Measurements from ENCODE around the gene VWF. TPM values are rescaled to one million over a fixed set of nuclear protein-coding genes. Genes with fewer than 3 reads are reported as not detected.

VWF gene
- total and polyA plus RNA-seq, 2 donors, result 61.8 to 97.0 TPM

DNA sequence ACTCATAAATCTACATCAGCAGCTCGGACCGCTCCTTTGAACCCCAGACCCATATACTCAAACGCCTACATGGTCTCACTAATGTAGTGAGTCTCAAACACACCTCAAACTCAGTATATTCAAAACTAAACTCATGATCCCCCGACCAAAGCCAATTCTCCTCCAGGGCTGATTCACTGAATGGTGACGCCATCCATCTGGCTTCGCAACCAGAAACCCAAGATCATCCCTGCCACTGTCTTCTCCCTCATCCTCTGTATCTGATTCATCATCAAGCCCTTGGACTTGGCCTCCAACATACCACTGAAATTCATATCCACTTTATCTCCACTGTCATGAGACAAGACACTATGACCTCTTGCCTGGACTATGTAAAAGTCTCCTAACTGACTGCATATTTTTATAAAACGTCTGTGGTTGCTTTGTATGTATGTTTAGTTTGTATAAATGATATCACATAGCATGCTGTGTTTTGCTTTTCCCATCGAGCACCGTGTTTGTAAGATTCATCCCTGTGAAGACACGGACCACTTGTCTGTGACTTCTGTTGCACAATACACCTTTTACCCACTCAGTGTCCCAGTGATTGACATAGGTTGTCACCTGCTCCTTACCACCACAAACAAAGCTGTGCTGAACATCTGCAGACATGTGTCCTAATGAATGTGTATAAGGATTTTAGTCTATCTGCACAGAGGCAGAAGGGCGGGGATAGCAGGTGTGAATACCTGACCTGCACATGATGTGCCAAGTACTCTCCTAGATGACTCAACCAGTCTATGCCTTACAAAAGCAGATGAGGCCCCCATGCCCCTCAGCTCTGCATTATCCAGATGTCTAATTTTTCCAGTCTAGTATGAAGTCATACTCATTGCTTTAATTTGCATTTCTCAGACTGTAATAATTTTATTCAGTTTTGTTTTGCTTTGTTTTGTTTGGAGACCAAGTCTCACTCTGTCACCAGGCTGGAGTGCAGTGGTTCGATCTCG lies 76.9 kb downstream of the VWF start:
- H3K36me3 ChIP-seq (ENCODE audit: insufficient read depth), result no peaks in the 10 kb centered on the region
- no peak for DNase-seq (ENCODE audit: extremely low spot score)
- WGBS, result 67% methylated on average over 13 of the region's 13 CpGs

GRCh38 chr12:6046511-6047180 lies 77.8 kb downstream of the VWF start:
- no peak overlapping the region for H3K4me3 ChIP-seq (ENCODE audit: low read depth, low read length)
- H3K27ac ChIP-seq (ENCODE audit: low read depth), result no peak overlapping the region
- no peaks in the 10 kb centered on the region for H3K36me3 ChIP-seq (ENCODE audit: insufficient read depth)
- no peaks in the 10 kb centered on the region for H3K4me1 ChIP-seq (ENCODE audit: insufficient read depth)
- DNase-seq (ENCODE audit: extremely low spot score), result no peak
- WGBS, result 95% methylated on average over 17 of the region's 17 CpGs

More for the DNA sequence above, 76.9 kb downstream of the VWF start:
- H3K4me3 ChIP-seq (ENCODE audit: low read depth, low read length), result no peak overlapping the region
- H3K4me1 ChIP-seq (ENCODE audit: insufficient read depth), result no peaks in the 10 kb centered on the region
- H3K27ac ChIP-seq (ENCODE audit: low read depth), result no peak overlapping the region

DNA sequence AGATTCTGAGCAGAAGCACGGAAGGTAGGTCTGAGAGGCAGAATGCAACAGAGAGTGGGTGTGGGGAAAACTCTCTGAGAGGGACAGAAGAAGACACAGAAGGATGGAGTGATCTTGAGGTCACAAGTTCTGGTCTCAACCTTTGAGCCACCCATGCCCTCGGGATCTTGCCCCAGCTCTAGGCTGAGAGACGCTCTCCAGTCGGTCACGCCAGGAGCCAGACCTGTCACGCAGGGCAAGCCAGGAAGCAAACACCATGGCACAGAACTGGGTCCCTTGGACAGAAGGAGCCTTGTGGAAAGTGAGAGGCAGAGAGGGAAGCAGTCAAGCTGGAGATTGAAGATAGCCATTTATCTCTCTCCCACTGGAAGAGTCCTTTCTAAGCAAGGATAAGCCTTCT lies 79.0 kb downstream of the VWF start:
- H3K4me1 ChIP-seq (ENCODE audit: insufficient read depth), result no peaks in the 10 kb centered on the region
- no peak for DNase-seq (ENCODE audit: extremely low spot score)
- WGBS, result 96% methylated on average over 6 of the region's 6 CpGs

GRCh38 chr12:6044082-6044481 lies 80.4 kb downstream of the VWF start:
- no peaks in the 10 kb centered on the region for H3K36me3 ChIP-seq (ENCODE audit: insufficient read depth)
- no peak for DNase-seq (ENCODE audit: extremely low spot score)
- no peaks in the 10 kb centered on the region for H3K4me1 ChIP-seq (ENCODE audit: insufficient read depth)
- H3K27ac ChIP-seq (ENCODE audit: low read depth), result no peak overlapping the region
- WGBS, result 82% methylated on average over 8 of the region's 8 CpGs
- no peak overlapping the region for H3K4me3 ChIP-seq (ENCODE audit: low read depth, low read length)

More for the DNA sequence above, 79.0 kb downstream of the VWF start:
- Histone ChIP-seq H3K4me3 (ENCODE audit: low read depth, low read length) (no peak overlapping the region), H3K36me3 (ENCODE audit: insufficient read depth) (no peaks in the 10 kb centered on the region), H3K27ac (ENCODE audit: low read depth) (no peak overlapping the region)

- no peak overlapping the region for H3K4me3 ChIP-seq (ENCODE audit: low read depth, low read length)
- 95% methylated on average over 16 of the region's 16 CpGs for WGBS
- no peak for DNase-seq (ENCODE audit: extremely low spot score)
- no peaks in the 10 kb centered on the region for H3K36me3 ChIP-seq (ENCODE audit: insufficient read depth)
- H3K4me1 ChIP-seq (ENCODE audit: insufficient read depth), result no peaks in the 10 kb centered on the region
- H3K27ac ChIP-seq (ENCODE audit: low read depth), result no peak overlapping the region
These were observed 82.0 kb downstream of the VWF start for GRCh38 chr12:6042446-6042845.

DNA sequence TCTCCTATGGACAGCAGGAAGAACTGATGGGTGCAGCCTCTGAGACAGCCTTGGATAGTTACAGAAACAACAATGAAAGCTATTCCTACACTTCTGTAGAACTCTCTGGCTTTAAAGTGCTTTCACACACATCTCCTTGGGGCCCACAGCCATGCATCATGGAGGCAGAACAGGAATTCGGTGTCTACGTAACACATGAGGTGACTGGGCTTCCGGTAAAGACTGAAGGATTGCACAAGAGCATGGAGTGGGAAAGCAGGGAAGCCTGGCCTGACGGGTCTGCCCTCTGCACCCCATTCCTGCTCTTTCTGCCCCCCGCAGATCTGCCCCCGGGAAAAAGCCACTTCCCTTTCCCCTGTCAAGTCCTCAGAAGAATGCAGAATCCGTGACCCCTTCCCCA lies 82.6 kb downstream of the VWF start:
- WGBS, result 80% methylated on average over 7 of the region's 7 CpGs
- Histone ChIP-seq H3K27ac (ENCODE audit: low read depth) (no peak overlapping the region), H3K4me1 (ENCODE audit: insufficient read depth) (no peaks in the 10 kb centered on the region), H3K36me3 (ENCODE audit: insufficient read depth) (no peaks in the 10 kb centered on the region), H3K4me3 (ENCODE audit: low read depth, low read length) (no peak overlapping the region)
- no peak for DNase-seq (ENCODE audit: extremely low spot score)

DNA sequence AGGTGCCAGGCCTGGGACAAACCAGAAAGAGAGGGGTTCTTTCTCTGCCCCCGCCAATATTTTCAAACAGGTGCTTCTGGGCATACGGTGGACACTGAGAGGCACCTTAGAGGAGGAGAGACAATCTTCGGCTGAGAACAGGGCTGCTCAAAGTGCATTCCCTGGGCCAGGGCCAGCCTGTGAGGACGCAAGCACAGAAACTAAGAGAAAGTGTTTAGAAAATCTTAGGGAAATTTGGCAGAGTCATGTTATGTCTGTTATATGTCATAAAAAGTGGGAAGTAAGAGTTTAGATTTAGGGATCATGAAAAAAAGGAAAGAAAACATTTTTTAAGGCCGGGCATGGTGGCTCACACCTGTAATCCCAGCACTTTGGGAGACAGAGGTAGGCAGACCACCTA lies 83.7 kb downstream of the VWF start:
- no peak overlapping the region for H3K4me3 ChIP-seq (ENCODE audit: low read depth, low read length)
- no peaks in the 10 kb centered on the region for H3K36me3 ChIP-seq (ENCODE audit: insufficient read depth)
- DNase-seq (ENCODE audit: extremely low spot score), result no peak
- WGBS, result 46% methylated on average over 5 of the region's 5 CpGs
- H3K4me1 ChIP-seq (ENCODE audit: insufficient read depth), result no peaks in the 10 kb centered on the region
- H3K27ac ChIP-seq (ENCODE audit: low read depth), result no peak overlapping the region

DNA sequence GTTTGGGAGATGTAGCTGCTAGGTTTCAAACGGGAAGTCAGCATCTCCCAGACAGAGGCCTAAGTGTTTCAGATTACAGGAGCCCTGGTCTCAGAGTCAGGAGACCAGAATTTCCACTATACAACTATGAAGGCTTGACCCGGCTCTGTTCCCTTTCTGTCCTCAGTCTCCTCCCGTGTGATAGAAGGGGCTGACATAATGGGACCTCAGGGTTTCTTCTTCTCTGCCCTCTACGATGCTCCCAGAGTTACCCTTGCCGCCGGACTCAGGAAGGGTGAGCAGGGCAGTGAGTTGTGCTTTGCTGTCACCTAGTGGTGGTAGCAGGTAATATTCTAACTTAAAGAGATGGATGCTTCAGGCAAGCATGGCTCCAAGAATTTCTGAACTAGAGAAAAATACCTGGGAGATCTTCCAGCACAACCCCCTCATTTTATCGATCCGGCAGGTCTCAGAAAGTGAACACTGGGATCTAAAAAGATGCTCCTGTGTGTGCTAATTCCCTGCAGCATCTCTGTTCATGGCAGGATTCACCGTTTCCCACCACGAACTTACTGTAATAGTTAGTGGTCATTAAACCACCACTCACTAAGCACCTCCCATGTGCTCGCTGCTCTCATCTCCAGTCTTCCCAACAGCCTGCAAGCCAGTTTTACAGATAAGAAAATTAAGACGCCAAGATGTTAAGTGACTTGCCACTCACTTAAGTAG lies 84.4 kb downstream of the VWF start:
- DNase-seq (ENCODE audit: extremely low spot score), result no peak
- Histone ChIP-seq H3K4me1 (ENCODE audit: insufficient read depth) (no peaks in the 10 kb centered on the region), H3K4me3 (ENCODE audit: low read depth, low read length) (no peak overlapping the region), H3K27ac (ENCODE audit: low read depth) (no peak overlapping the region), H3K36me3 (ENCODE audit: insufficient read depth) (no peaks in the 10 kb centered on the region)
- WGBS, result 27% methylated on average over 12 of the region's 12 CpGs

GRCh38 chr12:6038160-6038559 lies 86.3 kb downstream of the VWF start:
- H3K4me3 ChIP-seq (ENCODE audit: low read depth, low read length), result no peak overlapping the region
- DNase-seq (ENCODE audit: extremely low spot score), result no peak
- no peaks in the 10 kb centered on the region for H3K36me3 ChIP-seq (ENCODE audit: insufficient read depth)
- H3K4me1 ChIP-seq (ENCODE audit: insufficient read depth), result no peaks in the 10 kb centered on the region
- H3K27ac ChIP-seq (ENCODE audit: low read depth), result no peak overlapping the region
- 61% methylated on average over 8 of the region's 8 CpGs for WGBS

DNA sequence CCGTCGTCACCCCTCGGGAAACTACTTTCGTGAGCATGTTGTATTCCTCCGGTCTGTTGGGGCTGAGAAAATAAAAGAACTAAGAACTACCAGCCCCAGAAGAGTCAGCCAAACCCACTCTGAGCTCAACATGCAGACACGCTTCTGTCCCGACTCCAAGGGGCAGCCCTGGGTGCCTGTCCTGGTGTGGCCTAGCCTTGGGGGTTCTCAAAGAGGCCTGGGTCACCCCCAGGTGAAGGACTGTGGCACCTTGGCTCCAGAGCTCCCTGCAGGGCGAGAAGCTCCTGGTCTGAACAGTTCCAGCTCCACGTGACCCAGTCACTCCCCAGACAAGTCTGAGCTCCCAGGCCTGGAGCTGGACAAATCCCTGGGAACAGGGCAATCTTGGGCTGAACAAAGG lies 87.0 kb downstream of the VWF start:
- Histone ChIP-seq H3K4me3 (ENCODE audit: low read depth, low read length) (no peak overlapping the region), H3K27ac (ENCODE audit: low read depth) (no peak overlapping the region), H3K36me3 (ENCODE audit: insufficient read depth) (no peaks in the 10 kb centered on the region), H3K4me1 (ENCODE audit: insufficient read depth) (no peaks in the 10 kb centered on the region)
- DNase-seq (ENCODE audit: extremely low spot score), result no peak
- WGBS, result 84% methylated on average over 9 of the region's 9 CpGs

GRCh38 chr12:6036509-6036908 lies 88.0 kb downstream of the VWF start:
- 93% methylated on average over 3 of the region's 3 CpGs for WGBS
- Histone ChIP-seq H3K36me3 (ENCODE audit: insufficient read depth) (no peaks in the 10 kb centered on the region), H3K4me3 (ENCODE audit: low read depth, low read length) (no peak overlapping the region), H3K4me1 (ENCODE audit: insufficient read depth) (no peaks in the 10 kb centered on the region), H3K27ac (ENCODE audit: low read depth) (no peak overlapping the region)
- no peak for DNase-seq (ENCODE audit: extremely low spot score)

- 95% methylated on average over 9 of the region's 9 CpGs for WGBS
- H3K4me3 ChIP-seq (ENCODE audit: low read depth, low read length), result no peak overlapping the region
- H3K36me3 ChIP-seq (ENCODE audit: insufficient read depth), result no peaks in the 10 kb centered on the region
- no peak overlapping the region for H3K27ac ChIP-seq (ENCODE audit: low read depth)
- no peaks in the 10 kb centered on the region for H3K4me1 ChIP-seq (ENCODE audit: insufficient read depth)
- DNase-seq (ENCODE audit: extremely low spot score), result no peak
These were observed 89.9 kb downstream of the VWF start for GRCh38 chr12:6034596-6034995.

DNA sequence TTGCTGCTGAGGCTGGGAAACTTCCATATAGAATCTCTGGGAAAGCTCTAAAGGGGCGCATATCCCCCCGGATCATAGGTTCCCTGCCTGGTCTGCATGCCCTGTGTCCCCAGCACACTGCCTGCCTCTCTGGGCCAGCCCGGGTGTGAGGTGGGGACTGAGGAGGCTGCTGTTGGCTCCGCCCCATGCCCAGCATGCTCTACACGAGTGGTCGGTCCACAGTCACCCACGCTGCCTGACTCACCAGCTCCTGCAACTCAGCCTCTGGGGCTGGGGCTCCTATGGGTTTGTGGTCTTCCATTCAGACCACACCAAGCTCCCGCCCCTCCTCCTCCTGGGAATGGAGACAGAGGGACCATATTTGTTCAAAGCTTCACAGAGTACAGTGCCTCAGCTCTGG lies 90.9 kb downstream of the VWF start:
- no peaks in the 10 kb centered on the region for H3K36me3 ChIP-seq (ENCODE audit: insufficient read depth)
- no peak overlapping the region for H3K27ac ChIP-seq (ENCODE audit: low read depth)
- DNase-seq (ENCODE audit: extremely low spot score), result no peak
- H3K4me1 ChIP-seq (ENCODE audit: insufficient read depth), result no peaks in the 10 kb centered on the region
- 68% methylated on average over 8 of the region's 8 CpGs for WGBS
- no peak overlapping the region for H3K4me3 ChIP-seq (ENCODE audit: low read depth, low read length)
